Cortex of kidney (tissue), 1 donor: Measurements from ENCODE around the gene PTGIR.

Experiments used
- DNase-seq: peaks from one replicate; lab custom pipeline; 2025; lab: John Stamatoyannopoulos, UW

Gene PTGIR

DNA sequence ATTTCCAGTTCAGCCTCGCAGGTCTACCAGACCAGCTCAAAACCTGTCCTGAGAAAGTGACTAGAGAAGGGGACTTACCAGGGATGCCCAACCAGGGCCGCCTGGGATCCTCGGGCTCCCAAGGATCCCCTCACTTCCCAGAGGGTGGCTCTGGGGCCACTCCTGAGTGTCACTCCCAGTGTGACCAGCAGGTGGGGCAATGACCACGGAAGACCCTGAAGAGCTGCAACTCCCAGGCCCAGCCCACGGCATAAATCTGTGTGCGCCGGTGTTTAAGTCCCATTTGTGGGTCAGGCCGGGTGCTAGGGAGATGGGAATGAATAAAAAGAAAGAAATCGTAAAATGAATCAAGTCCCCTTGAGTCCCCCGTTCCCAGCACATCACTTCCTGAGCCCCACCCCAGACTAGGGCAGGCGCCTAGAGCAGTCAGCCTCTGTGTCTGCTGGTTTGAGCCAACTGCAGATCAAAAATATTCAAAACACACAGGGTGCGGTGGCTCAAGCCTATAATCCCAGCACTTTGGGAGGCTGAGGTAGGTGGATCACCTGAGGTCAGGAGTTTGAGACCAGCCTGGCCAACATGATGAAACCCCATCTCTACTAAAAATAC, 10.7 kb downstream of the PTGIR start:
- DNase-seq, result no peak

GRCh38 chr19:46613525-46613924, 11.4 kb downstream of the PTGIR start:
- no peak for DNase-seq

DNA sequence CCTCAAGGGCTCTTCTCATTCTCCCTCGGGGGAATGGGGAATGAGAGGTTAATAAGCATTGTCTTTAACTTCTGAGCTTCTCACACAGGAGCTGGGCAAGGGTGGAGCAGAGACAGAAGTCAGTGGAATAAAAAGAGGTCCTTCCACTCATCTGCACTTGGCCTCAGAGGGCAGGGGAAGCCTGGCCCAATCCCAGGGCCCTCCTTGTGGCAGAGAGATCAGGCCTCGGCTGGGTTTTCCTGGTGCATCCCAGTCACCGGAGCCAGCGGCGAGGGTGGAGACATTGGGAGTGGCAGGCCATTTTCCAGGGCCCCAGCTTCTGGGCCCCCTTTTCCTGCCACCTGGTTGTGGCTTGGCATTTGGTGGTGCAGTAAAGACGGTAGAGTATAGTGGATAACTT, 13.1 kb downstream of the PTGIR start:
- DNase-seq, result no peak

DNA sequence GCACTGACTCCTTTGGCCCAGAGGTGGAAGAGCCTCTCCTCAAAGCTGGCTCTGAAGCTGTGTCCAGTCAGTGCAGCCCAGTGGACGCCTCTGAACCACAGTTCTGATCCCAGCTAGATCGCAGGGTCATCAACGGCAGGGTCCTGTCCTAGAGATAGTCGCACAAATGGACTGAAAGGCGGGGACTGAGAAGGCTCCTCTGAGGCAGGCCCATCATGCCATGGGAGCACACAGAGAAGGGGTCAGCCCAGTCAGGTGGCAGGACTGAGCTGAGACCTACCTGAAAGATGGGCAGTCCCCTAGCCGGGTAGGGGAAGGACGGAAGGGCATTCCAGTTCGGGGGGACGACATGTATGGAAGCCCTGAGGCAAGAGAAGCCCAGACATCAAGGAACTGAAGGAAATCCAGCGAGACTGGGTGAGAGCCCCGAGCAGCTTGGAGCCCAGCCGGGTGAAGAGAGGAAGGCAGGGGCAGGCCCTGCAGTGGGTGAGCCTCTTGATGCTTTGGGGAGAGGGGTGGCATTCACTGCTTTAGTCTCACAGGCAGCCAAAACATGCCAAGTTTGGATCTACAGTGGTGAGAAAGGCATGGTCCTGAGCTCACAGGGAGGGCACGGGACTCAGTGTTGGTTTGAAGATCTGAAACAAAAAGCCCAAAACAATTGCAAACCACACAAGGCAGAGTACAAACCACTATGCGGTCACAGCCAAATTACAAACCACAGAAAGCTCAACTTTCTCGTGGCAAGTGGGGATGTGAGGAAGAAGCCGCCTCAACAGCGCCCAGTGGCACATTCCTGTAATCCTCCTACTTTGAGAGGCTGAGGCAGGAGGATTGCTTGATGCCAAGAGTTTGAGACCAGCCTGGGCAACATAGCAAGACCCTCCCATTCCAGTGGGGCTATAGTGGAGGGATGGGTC, 13.8 kb downstream of the PTGIR start:
- DNase-seq, result no peak

DNA sequence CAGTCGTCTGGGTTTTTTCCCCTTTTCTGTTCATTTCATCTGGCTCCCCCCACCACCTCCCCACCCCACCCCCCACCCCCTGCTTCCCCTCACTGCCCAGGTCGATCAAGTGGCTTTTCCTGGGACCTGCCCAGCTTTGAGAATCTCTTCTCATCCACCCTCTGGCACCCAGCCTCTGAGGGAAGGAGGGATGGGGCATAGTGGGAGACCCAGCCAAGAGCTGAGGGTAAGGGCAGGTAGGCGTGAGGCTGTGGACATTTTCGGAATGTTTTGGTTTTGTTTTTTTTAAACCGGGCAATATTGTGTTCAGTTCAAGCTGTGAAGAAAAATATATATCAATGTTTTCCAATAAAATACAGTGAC, 14.5 kb downstream of the PTGIR start:
- no peak for DNase-seq

DNA sequence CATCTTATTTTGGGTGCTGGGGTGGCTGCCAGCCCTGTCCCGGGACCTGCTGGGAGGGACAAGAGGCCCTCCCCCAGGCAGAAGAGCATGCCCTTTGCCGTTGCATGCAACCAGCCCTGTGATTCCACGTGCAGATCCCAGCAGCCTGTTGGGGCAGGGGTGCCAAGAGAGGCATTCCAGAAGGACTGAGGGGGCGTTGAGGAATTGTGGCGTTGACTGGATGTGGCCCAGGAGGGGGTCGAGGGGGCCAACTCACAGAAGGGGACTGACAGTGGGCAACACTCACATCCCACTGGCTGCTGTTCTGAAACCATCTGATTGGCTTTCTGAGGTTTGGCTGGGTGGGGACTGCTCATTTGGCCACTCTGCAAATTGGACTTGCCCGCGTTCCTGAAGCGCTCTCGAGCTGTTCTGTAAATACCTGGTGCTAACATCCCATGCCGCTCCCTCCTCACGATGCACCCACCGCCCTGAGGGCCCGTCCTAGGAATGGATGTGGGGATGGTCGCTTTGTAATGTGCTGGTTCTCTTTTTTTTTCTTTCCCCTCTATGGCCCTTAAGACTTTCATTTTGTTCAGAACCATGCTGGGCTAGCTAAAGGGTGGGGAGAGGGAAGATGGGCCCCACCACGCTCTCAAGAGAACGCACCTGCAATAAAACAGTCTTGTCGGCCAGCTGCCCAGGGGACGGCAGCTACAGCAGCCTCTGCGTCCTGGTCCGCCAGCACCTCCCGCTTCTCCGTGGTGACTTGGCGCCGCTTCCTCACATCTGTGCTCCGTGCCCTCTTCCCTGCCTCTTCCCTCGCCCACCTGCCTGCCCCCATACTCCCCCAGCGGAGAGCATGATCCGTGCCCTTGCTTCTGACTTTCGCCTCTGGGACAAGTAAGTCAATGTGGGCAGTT, 15.1 kb downstream of the PTGIR start:
- DNase-seq, result no peak

- no peak for DNase-seq
Measured at GRCh38 chr19:46608581-46609345, 16.1 kb downstream of the PTGIR start.

- DNase-seq, result no peak
Measured at GRCh38 chr19:46608178-46608577, 16.7 kb downstream of the PTGIR start.

DNA sequence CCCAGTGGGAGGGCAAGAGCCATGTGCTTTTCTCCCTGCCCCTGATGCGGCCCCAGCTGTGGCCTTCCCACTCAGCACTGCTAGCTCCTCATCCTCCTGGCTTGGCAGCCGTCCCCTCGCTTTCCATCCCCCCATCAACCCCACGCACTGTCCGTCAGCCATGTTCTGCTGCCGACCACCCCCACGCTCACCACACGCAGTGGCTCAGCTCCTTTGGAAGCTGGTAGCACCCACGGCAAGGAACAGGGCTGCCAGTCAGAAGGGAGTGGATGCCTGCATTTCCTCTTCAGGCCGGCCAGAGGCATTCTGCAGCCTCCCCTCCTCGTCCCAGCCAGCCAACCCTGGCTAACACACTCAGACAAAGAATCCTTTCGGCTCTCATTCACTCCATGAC, 17.4 kb downstream of the PTGIR start:
- DNase-seq, result no peak

DNA sequence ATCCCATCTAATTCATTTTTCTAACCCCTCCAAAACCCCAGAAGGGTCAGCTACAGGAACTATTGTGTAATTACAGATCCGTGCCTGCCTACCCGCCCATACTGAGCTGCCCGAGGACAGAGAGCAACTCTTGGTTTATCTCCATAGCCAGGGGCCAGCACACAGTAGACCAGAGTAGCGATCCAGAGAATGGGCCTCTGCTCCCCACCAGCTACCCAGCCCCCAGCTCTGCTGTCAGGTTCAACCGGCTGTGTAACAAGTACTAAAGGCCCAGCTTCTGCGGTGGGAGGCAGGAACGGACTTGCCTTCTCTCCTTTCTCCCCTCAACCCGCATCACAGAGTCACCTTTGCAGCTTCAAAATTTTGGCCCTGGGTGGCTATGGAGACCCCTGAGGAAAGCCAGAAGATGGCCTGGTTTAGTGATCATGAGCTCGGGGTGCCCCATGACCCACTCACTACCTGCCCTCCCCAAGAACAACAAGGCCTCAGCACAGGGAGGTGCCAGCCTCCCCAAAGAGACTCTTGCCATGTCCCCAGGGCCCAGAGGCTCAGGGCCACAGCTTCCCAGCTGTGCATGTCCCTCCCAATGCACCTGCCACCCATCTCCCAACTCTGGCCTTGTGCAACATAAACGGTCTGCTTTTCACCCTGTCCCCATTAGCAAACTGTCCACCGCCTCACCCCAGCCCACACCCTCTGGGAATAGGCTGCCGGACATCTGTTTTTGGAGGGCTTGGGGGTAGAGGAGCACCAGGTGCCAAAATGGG, 18.0 kb downstream of the PTGIR start:
- DNase-seq, result no peak

GRCh38 chr19:46606019-46606418, 18.9 kb downstream of the PTGIR start:
- DNase-seq, result no peak

DNA sequence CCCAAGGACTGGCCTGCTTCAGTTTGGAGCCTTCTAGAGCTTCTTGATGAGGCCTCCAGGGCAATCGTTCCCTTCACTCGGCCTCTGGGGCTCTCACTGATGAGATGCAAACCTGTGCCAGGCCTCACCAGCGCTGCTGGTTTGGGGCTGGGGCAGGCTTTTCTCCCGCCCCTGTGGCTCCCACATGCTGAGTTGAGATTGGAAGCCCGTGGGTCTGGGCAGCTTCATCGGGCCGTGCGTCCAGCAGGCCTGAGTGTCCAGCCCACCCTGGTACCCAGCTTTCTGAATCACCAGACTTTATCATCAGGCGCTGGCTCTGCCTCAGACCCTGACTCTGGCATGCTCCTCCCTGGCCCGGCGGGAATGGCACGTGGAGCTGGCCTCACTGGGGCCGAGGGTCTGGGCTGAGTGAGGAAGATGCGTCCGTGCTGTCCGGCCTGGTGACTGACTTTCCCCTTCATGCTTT, 19.5 kb downstream of the PTGIR start:
- no peak for DNase-seq

DNA sequence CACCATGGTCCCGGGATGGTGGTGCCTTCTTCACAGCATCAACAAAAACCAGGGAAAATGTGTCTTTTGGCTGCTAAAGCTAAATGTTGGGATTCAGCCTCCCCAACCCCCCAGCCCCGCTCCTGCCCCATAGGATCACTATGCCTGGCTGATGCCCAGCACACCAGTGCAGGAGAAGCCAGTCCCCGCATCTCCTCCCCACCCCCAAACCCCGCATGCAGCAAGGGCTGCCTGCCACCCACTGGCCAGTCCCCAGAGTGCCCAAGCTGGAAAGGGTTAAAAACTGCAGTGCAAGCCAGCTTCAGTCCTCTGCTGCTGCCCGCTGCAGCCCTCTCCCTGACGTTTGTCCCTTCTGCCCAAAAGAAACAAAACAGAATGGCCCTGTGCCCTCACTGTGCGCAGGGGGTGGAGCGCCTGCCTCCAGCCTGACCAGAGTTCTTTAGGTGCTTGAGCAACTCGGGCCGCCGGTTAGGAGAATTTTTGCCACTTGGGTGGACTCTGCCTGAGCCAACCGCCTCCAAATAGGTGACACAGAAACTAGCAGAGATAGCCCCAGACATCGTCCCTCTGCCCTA, 20.0 kb downstream of the PTGIR start:
- DNase-seq, result no peak

- no peak for DNase-seq
Measured at GRCh38 chr19:46603752-46604231, 21.1 kb downstream of the PTGIR start.

- no peak for DNase-seq
Measured at GRCh38 chr19:46603195-46603637, 21.7 kb downstream of the PTGIR start.

- DNase-seq, result no peak
Measured at GRCh38 chr19:46602392-46603194, 22.3 kb downstream of the PTGIR start.

DNA sequence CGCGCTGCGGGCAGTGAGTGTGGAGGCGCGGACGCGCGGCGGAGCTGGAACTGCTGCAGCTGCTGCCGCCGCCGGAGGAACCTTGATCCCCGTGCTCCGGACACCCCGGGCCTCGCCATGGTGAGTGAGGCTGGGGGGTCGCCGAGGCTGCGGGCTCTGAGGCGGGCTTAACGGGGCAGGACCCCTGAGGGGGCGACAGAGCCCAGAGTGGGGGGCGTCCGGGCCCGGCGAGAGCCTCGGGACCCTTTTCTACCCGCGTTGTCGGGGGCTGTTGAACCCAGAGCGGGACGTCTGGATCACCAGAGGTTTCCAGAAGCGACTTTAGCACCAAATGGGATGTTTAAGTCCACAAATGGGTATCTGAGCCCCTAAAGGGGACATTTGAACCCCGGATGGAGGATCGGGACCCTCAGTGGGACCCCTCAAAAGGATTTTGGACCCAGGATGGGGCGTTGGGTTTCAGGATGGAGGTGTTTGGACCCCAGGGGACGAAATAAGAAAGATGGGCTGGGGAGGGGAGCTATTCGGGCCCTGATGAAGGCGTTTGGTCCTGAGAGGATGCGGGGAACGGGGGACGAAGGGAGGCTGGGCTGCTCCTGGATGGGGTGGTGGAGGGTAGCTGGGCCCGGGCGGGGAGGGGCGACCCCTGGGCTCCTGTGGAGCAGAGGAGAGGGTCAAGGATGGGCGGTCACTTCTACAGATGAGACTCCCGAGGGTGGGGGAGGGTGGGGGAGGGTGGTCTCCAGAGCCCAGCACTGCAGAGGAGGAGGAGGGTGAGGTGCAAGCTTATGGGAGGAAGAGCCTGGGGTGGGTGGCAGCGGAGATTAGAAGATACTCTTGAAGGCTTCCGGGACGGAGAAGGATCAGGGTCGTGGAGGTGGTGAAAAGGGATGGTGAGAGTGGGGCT, 23.3 kb downstream of the PTGIR start, which contains the start of gene CALM3:
TSS of gene CALM3 (plus strand) at position 13 of the 907 bp plus-strand sequence. CDS start at position 118, 105 bp downstream.
- no peak for DNase-seq
